ENCODE data around the gene ADGRL3. TPM values are rescaled to one million over a fixed set of nuclear protein-coding genes. Genes with fewer than 3 reads are reported as not detected.

ADGRL3 gene
- total and polyA plus RNA-seq, 8 donors: 0.08 to 1.4 (median 0.24) TPM

DNA sequence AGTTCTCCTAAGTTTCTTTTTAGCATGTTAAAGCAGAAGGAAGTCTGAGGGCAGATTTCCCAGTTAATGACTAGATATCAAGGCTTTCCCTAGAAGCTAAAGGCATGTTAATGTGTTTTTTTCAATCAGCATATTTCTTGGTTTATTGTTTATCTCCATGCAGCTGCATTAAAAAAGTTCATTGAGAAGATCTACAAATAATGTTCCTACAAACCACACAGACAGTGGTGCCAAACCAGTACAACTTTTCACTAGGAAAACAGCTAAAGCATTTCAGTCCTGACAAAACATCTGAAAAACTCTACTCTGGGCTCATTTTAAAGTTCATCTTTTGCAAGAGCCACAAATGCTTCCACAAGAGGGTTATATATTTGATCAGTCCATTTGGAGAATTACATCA lies 320.0 kb downstream of the ADGRL3 start:
- no peak for FAIRE-seq
- Histone ChIP-seq H3K4me3 (no peak overlapping the region), H3K9me3 (no peaks in the 10 kb centered on the region), H3K36me3 (no peaks in the 10 kb centered on the region), H3K27ac (no peak overlapping the region), H3K4me1 (no peaks in the 10 kb centered on the region), H3K27me3 (peaks cover 0 to 6% (median 0%) of the 10 kb centered on the region in 4 donors)
- TF ChIP-seq CTCF (IDR thresholded peaks at IDR 0.05): no peak
- no peak for DNase-seq
- no peak for ATAC-seq
- intact Hi-C loops (cut with DNase I): no loop called here

GRCh38 chr4:61520681-61521160 lies 320.6 kb downstream of the ADGRL3 start:
- ATAC-seq (peak in 2 of 4 donors; percentile 32 to 42), FAIRE-seq (no peak), DNase-seq (peak in 1 of 6 donors; percentile 15)
- H3K27me3 ChIP-seq: peaks cover 0 to 6% (median 0%) of the 10 kb centered on the region in 4 donors
- 17 to 39% methylated on average over 1 of the region's 1 CpG for WGBS, 2 donors
- no peaks in the 10 kb centered on the region for H3K4me1 ChIP-seq
- H3K9me3 ChIP-seq: no peaks in the 10 kb centered on the region
- TF ChIP-seq CTCF (IDR thresholded peaks at IDR 0.05): no peak
- no peak overlapping the region for H3K27ac ChIP-seq
- intact Hi-C loops (cut with DNase I): no loop called here
- no peak overlapping the region for H3K4me3 ChIP-seq
- no peaks in the 10 kb centered on the region for H3K36me3 ChIP-seq

GRCh38 chr4:61521451-61521850 lies 321.3 kb downstream of the ADGRL3 start:
- Histone ChIP-seq H3K9me3 (no peaks in the 10 kb centered on the region), H3K4me3 (no peak overlapping the region), H3K27me3 (no peaks in the 10 kb centered on the region), H3K27ac (no peak overlapping the region), H3K36me3 (no peaks in the 10 kb centered on the region), H3K4me1 (no peaks in the 10 kb centered on the region)
- intact Hi-C loops (cut with DNase I): no loop called here
- DNase-seq: no peak
- no peak for FAIRE-seq
- no peak for TF ChIP-seq CTCF (IDR thresholded peaks at IDR 0.05)
- no peak for ATAC-seq
- 39 to 64% methylated on average over 1 of the region's 1 CpG for WGBS, 2 donors

GRCh38 chr4:61522312-61522711 lies 322.2 kb downstream of the ADGRL3 start:
- no peaks in the 10 kb centered on the region for H3K9me3 ChIP-seq
- 60 to 80% methylated on average over 2 of the region's 2 CpGs for WGBS, 2 donors
- no peaks in the 10 kb centered on the region for H3K27me3 ChIP-seq
- no peak for DNase-seq
- FAIRE-seq: no peak
- H3K36me3 ChIP-seq: no peaks in the 10 kb centered on the region
- no peak overlapping the region for H3K4me3 ChIP-seq
- no peak for TF ChIP-seq CTCF (IDR thresholded peaks at IDR 0.05)
- ATAC-seq: no peak
- intact Hi-C loops (cut with DNase I): no loop called here
- H3K27ac ChIP-seq: no peak overlapping the region
- H3K4me1 ChIP-seq: no peaks in the 10 kb centered on the region

DNA sequence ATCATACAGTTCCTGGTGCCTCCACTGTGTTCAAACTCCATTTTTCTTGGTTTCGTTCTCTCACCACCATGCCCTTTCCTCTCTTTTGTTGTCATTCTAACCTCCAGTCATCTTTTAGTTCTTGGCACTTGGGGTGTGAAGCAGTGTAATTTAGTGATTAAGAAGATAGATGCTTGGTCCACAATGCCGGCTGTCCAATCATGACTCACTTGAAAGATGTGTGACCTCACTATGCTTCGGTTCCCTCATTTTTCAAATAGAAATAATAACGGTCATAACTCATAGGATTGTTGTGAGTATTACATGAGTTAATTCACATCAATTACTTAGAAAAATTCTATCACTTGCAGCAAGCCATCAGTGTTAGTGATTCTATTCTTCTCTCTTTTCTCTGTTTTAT lies 327.8 kb downstream of the ADGRL3 start:
- no peaks in the 10 kb centered on the region for H3K9me3 ChIP-seq
- DNase-seq (no peak), ATAC-seq (no peak), FAIRE-seq (no peak)
- no peaks in the 10 kb centered on the region for H3K36me3 ChIP-seq
- H3K4me3 ChIP-seq: no peak overlapping the region
- H3K4me1 ChIP-seq: no peaks in the 10 kb centered on the region
- intact Hi-C loops (cut with DNase I): no loop called here
- WGBS, 2 donors: 56 to 75% methylated on average over 4 of the region's 4 CpGs
- H3K27ac ChIP-seq: no peak overlapping the region
- no peaks in the 10 kb centered on the region for H3K27me3 ChIP-seq
- no peak for TF ChIP-seq CTCF (IDR thresholded peaks at IDR 0.05)

Data from pancreas (tissue), 10 donors.